GM21447 (cell line): ENCODE measurements around the gene C19orf12.

Experiments used
- ATAC-seq: cut with Tn5 transposase; IDR thresholded peaks from one replicate; pipeline ENCODE4 v1.9.1; 2021; ENCODE audit not compliant: unreplicated experiment

Gene C19orf12

GRCh38 chr19:29664753-29665214, 50.3 kb downstream of the C19orf12 start:
- ATAC-seq, result no peak

GRCh38 chr19:29663861-29664752, 51.0 kb downstream of the C19orf12 start:
- no peak for ATAC-seq

- no peak for ATAC-seq
Observed at GRCh38 chr19:29662604-29663404, 52.3 kb downstream of the C19orf12 start.

- ATAC-seq, result no peak
Observed at GRCh38 chr19:29662278-29662603, 52.8 kb downstream of the C19orf12 start.

GRCh38 chr19:29660835-29661234, 54.2 kb downstream of the C19orf12 start:
- ATAC-seq, result no peak

- ATAC-seq, result no peak
Observed at GRCh38 chr19:29658221-29658991, 56.7 kb downstream of the C19orf12 start.

GRCh38 chr19:29655648-29656335, 59.3 kb downstream of the C19orf12 start:
- no peak for ATAC-seq

GRCh38 chr19:29653398-29653797, 61.7 kb downstream of the C19orf12 start:
- ATAC-seq, result no peak

GRCh38 chr19:29651622-29652394, 63.3 kb downstream of the C19orf12 start:
- ATAC-seq, result no peak

- no peak for ATAC-seq
Observed at GRCh38 chr19:29650772-29651387, 64.2 kb downstream of the C19orf12 start.
